Stomach (tissue), 4 donors: ENCODE data around the gene PRELID2.
"Not testable (repeated sequence)": the region's sequence is repeated elsewhere in the genome, so short reads cannot be mapped to it uniquely, and the experiment has no call there.

ENCODE experiments used
- CTCF ChIP-seq, 7 experiments: fragments of 450-650 bp in 4 of 7; fragments of 200-600 bp in 3 of 7; sonication (generic) in 3 of 7; IDR thresholded peaks; one replicate each; pipeline ENCODE4 v1.5.1; 2016 to 2019; ENCODE audit warnings: antibody characterized with exemption in 7 of 7, control low read depth in 2 of 7, mild to moderate bottlenecking in 1 of 7
- EP300 ChIP-seq: sonication (generic); formaldehyde crosslinking; IDR thresholded peaks from one replicate; pipeline ENCODE4 v1.6.1; 2017; ENCODE audit warnings: antibody characterized with exemption
- POLR2A ChIP-seq, 4 donors: fragments of 450-650 bp; IDR thresholded peaks; one replicate each; pipeline ENCODE4 v1.6.1; 2016; ENCODE audit warnings: antibody characterized with exemption in 4 of 4, control low read depth in 2 of 4, mild to moderate bottlenecking in 1 of 4, moderate library complexity in 1 of 4
- POLR2AphosphoS5 ChIP-seq, 3 donors: sonication (generic); formaldehyde crosslinking; IDR thresholded peaks; one replicate each; pipeline ENCODE4 v1.6.1; 2016; ENCODE audit warnings: antibody characterized with exemption in 3 of 3

DNA sequence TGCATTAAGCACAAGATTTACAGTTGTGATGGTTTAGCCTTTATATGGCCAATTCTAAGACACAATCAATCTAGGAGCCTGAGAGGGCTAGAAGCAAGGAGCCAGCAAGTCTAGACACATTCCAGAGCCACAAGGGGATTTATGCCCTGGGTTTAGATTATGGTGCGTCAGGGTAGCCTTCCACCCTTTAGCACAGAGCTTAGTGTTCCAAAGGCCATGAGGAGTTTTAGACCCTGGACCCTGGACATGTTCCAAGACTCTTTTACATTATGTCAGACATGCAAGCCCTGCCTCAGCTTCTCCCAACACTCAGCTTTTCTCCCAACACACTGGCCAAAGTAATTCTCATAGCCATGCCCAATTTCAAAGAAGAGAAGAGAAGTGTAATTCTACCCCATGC, 105.2 kb downstream of the PRELID2 start:
- TF ChIP-seq POLR2AphosphoS5 (IDR thresholded peaks at IDR 0.05); CTCF (IDR thresholded peaks at IDR 0.05); POLR2A (IDR thresholded peaks at IDR 0.05); EP300: not testable (repeated sequence)
